ENCODE results near the gene GZMM.
A peak's percentile ranks its signal among the peaks of the same experiment; 100 is the strongest.

GRCh38 chr19:510606-511100, 33.2 kb upstream of the GZMM start:
- TF ChIP-seq CTCF (conservative IDR thresholded peaks at IDR 0.05) (peak; percentile 96), ZFX (IDR thresholded peaks at IDR 0.05) (no peak)
